Fibroblast of skin of scalp (primary cell): Measurements from ENCODE around the gene PRTFDC1.

Experiments used
- DNase-seq: peaks from one replicate; pipeline ENCODE4 v3.0.0-alpha.2; 2013

The PRTFDC1 gene

GRCh38 chr10:24871011-24871935 lies 81.1 kb downstream of the PRTFDC1 start:
- no peak for DNase-seq

DNA sequence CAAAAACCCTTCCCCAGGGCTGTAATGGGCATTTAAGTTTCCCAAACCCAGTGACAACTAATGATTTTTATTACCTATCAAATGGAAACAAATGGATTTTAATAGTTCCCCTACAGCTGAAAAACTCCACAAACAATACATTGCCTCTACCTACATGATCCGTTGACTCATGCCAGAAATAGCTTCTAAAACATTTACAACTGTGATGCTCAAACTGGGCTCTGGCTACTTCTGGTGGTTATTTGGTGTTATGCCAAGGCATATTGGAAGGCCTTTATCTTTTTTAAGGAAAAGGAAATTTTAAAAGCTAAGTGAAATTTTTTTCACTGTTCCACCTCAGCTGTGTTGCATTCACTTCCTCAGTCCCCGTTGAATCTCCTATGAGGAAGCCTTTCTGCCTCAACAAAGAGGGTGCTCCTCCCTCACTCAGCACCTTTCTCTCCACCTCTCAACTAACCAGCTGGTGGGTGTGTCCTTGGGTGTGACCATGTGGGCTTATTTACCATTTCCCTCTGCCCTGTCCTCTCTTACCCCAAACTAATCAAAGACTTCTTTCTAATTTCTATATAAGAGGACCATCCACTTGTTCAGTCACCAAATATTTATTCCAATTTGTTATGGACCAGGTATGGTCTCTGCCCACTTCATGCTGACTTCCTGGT lies 82.9 kb downstream of the PRTFDC1 start:
- DNase-seq: peak; percentile 42

- peak; percentile 75 for DNase-seq
Measured at GRCh38 chr10:24866604-24867583, 85.5 kb downstream of the PRTFDC1 start.

- DNase-seq: no peak
Measured at GRCh38 chr10:24865783-24866182, 86.6 kb downstream of the PRTFDC1 start.

DNA sequence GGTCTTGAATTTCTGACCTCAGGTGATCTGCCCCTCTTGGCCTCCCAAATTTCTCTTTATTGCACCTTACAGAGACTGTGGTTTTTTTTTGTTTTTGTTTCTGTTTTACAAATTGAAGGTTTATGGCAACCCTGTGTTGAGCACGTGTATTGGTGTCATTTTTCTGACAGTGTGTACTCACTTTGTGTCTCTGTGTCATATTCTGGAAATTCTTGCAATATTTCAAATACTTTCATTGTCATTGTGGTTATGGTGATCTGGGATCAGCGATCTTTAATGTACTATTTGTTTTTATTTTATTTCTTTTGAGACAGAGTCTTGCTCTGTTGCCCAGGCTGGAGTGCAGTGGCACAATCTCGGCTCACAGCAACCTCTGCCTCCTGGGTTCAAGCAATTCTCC lies 89.8 kb downstream of the PRTFDC1 start:
- DNase-seq: peak; percentile 40

DNA sequence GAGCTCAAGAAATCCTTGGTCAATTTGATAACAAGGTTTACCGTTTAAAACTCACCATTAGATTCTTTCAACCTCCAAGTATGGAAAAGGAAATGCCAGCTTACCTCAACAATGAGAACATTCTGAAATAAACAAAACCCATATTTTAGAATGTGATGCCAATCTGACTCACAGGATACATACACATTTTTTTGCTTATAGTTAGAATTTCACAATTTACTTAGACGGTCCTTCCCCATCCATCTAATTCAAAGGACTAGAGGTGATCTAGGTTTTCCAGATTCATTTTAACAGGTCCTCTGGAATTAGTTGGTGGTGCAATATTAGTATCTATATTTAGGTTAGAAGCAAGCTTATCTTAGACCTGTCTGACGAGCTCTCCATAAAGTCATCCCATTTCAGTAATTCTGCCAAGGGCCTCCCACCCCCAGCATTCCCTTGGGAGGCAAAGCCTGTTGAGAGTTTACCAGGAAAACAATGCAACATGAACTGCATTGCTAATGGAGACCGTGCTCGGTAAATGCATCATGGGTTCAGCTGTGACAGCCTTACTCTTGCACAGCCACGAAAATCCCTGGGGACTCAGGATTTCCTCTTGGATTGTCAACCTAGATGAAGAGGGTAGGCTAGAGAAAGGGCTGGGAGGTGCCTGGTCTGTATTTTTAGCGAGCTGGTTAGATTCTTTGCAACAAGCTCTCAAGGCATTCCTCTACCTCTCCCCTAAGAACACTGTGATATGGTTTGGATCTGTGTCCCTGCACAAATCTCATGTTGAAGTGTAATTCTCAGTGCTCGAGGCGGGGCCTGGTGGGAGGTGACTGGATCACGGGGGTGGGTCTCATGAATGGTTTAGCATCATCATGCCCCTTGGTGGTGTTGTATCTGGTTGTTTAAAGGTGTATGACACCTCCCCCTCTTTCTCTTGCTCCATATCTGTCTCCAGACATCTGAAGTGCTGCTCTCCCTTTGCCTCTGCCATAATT lies 93.8 kb downstream of the PRTFDC1 start:
- DNase-seq: peak; percentile 73

- no peak for DNase-seq
Measured at GRCh38 chr10:24857031-24857725, 95.2 kb downstream of the PRTFDC1 start.

DNA sequence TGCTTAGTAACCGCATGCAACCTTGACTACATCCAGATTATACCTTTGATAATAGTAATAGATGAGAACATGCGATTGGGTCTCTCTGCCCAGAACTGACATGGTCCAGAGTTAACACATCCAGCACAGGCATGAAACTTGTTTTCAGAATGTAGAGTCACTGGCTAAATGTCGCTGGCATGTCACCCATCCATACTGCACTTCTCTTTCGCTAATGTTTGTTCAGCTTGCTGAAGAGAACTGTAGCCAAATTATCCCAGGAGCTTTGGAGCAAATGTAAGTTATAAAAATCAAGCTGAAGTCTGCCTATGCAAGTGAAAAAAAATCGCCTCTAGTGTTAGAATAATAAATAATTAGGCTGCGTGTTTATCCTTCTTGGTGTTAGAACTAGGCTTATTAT lies 98.2 kb downstream of the PRTFDC1 start:
- no peak for DNase-seq

DNA sequence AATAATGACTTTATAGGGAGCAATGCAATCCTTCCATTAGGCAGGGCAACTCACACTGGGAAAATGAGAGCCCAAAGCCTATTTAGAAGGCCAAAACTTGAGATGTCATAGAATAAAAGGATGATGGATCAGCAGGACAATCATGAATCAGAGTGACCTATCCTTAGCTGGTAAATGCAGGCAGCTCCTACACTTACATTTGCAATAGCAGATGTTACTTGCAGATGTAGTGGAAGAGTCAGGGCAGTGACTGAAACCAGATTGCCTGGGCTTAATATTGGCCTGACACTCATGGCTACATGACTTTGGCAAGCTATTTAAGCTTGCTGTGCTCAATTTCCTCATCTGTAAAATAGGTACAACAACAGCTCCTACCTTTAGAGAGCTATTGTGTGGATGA lies 98.7 kb downstream of the PRTFDC1 start:
- no peak for DNase-seq

DNA sequence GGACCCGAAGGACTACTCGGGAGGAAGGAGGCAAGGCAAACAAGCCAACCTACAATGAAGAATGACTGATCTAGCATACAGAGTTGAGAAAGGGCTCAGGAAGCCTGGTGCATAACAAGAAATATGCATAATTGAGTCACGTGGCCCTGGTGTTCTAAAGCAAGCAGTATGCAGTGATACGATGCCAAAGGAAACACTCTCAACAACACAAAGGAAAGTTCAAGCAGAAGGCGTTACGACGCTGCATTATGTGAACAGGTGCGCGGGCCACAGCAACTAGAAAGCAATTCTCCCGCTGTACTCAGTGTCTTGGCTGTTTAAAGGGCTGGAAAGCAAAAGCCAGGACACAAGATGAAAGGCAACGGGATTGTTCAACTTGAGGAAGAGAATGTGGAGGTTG lies 100.8 kb downstream of the PRTFDC1 start:
- DNase-seq: peak; percentile 56

DNA sequence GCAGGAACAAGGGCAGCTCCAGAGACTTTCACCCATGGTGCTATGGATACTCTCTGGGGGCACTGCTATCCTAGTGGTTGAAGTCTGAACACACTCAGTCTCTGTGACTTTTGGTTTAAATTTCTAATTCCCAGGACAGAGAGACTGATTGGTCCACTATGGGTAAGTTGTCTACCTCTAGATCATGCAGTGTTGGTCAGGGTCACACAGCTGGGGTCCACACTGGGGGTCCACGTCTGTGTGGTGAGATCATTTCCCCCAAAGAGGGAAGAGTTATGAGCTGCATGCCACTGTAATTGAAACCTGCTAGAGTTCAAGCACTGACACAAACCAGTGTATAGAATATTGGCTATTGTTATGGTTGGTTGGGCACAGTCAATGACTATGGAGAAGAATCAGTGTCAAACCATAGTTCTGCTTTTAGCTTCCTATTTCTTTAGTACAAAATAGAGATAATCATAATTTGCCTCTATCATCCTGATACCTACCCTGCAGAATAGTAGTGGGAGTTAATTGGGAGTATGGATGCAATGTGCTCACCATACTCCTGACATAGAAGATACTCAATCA lies 101.6 kb downstream of the PRTFDC1 start:
- peak; percentile 53 for DNase-seq

DNA sequence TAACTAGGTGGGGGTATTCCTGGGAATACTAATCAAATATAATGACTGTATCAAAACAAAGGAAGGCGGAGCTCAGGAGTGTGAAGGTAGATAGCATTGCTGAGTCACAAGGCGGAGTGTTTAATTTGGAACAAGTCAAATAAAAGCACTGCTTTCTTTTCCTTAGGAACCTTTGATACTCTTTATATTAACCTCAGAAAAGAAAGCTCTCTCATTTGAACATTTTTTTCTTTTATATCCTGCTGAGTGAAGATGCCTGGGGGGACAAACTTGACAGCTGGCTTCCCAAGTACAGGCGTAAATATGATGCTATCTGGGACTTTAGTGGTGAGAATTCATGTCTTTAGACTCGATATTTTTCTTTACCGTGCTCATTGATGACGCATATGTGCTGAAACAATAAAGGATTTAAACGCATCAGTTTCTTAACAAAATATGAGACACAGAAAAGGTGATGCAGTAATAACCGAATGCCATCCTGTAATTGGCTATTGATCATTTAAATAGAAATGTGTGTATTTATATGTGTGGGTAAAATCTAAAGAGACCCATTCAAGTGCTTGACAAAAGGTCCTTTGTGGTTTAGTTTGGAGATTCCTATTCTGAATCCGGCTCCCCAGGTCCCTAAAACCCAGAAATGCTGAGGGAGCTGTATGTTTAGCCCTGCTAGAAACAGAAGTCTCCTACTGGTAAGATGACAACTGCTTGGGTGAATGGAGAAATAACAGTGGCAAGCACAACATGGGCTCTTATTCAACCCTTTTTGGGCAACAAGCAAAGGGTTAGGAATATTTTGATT lies 102.7 kb downstream of the PRTFDC1 start:
- no peak for DNase-seq

GRCh38 chr10:24849051-24849450 lies 103.4 kb downstream of the PRTFDC1 start:
- DNase-seq: no peak

DNA sequence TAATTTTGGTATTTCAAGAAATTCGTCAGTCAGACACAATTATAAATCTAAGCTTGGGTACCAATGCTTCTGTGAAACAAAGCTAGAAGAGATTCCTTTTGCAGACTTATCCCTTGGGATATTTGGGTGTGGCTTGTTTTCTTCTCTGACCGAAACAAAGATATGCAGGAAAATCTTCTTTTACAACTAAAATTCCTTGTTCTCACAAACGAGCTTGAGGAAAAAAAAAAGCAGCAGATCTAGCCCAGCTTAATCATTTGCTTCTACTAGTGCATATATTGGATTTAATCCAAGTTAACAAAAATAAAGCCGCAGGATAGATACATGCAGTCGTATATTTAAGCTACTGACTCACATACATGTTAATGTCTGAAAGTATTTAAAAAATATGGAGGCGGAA lies 104.2 kb downstream of the PRTFDC1 start:
- peak; percentile 64 for DNase-seq

DNA sequence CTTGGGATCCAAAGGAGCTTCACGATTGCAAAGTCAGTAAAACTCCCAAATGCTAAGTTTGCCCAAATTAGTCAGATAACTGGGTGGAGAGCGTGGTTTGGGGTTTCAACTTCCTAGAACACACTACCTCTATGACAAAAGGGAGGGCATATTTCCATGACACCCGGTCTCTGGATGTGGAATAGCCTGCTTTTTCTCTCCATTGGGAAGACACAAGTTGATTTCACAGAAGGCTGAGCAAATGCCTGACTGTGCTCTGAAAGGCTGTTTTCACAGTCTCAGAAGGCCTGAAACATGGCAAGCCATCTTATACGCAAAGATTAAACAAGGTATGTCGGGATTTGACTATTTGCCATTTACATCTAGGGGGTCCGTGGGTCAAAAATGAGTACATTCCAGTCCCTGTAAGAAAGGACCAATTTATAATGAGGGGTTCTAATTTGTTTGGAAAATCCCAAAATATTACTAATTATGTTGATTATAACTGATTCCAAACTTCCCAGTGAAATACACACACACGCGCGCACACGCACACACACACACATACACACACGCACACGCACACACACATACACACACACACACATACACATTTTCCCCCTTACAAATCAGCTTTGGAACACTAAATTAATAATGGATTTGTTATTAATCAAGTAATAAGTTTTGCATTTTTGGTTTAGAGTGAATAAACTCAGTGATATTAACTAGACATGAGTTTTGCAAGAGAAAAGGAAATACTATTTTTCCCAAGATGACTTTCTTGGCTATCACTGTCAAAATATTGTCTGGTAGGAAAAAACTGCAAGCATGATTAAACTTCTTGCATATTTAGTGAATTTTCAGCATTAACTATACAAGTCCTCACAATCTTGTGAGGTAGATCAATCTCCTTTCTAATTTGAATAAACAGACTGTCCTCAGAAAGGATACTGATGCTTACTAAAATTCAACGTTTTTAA lies 105.0 kb downstream of the PRTFDC1 start:
- no peak for DNase-seq

GRCh38 chr10:24844742-24845141 lies 107.7 kb downstream of the PRTFDC1 start:
- no peak for DNase-seq

DNA sequence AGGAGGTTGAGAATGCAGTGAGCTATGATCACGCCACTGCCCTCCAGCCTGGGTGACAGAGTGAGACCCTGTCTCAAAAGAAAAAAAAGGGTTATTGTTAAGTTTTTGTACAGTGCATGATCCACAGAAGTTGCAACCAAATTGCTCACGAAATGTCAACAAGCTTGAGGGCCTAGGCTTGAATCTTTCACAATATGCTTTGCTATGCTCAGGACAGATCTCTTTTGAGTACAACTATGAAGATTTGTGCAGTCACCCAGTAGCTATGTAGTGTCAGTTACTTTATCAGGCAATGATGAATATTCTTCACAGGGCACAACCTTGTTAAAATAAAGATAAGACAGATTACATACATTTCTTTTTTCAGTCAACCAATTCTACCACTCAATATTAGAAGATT lies 109.2 kb downstream of the PRTFDC1 start:
- no peak for DNase-seq

- DNase-seq: no peak
Measured at GRCh38 chr10:24842856-24843255, 109.5 kb downstream of the PRTFDC1 start.
